BLaER1 treated with 17β-estradiol and CSF1 and Interleukin-3, amounts not matched to agents 10 nM and 100 nM (cell line): ENCODE results near the gene THAP4.

Experiments
- H3K27ac ChIP-seq, 11 experiments: shearing (Covaris generic); formaldehyde crosslinking; 2 replicates each; pipeline ENCODE4 v1.8.1; 2022
- H3K27me3 ChIP-seq, 11 experiments: shearing (Covaris generic); formaldehyde crosslinking; 2 replicates each; pipeline ENCODE4 v1.8.1; 2022
- H3K36me3 ChIP-seq, 11 experiments: shearing (Covaris generic); formaldehyde crosslinking; 2 replicates each; pipeline ENCODE4 v1.8.1; 2022
- H3K4me1 ChIP-seq, 10 experiments: shearing (Covaris generic); formaldehyde crosslinking; 2 replicates each; pipeline ENCODE4 v1.8.1; 2022
- H3K4me2 ChIP-seq, 11 experiments: shearing (Covaris generic); formaldehyde crosslinking; 2 replicates each; pipeline ENCODE4 v1.8.1; 2022
- H3K4me3 ChIP-seq, 10 experiments: shearing (Covaris generic); formaldehyde crosslinking; 2 replicates each; pipeline ENCODE4 v1.8.1; 2022
- H3K9ac ChIP-seq, 11 experiments: shearing (Covaris generic); formaldehyde crosslinking; 2 replicates each; pipeline ENCODE4 v1.8.1; 2022
- H3K9me3 ChIP-seq, 11 experiments: shearing (Covaris generic); formaldehyde crosslinking; replicated peaks in 1 of 11; 2 replicates each; pipeline ENCODE4 v1.8.1; 2022
- H4K20me1 ChIP-seq, 11 experiments: shearing (Covaris generic); formaldehyde crosslinking; 2 replicates each; pipeline ENCODE4 v1.8.1; 2022
- Cebpa-rat ChIP-seq, 11 experiments: shearing (Covaris generic); IDR thresholded peaks; 2 replicates each; pipeline ENCODE4 v1.8.1; 2022

The THAP4 gene

GRCh38 chr2:241648453-241648852 is 11.5 kb upstream of the THAP4 start:
- H3K9ac ChIP-seq = peak overlapping the region in 9 of 11 experiments; percentile 15 to 48 (median 36); a peak in 11 of 22 replicates
- peaks cover 41 to 77% (median 70%) of the 10 kb centered on the region in 11 experiments for H3K36me3 ChIP-seq
- no peaks in the 10 kb centered on the region for H3K9me3 ChIP-seq
- no peak overlapping the region for H3K4me3 ChIP-seq
- H4K20me1 ChIP-seq = peaks cover 90 to 100% (median 100%) of the 10 kb centered on the region in 11 experiments
- H3K4me1 ChIP-seq = peaks cover 0 to 28% (median 17%) of the 10 kb centered on the region in 10 experiments; a peak in 16 of 20 replicates
- no peaks in the 10 kb centered on the region for H3K27me3 ChIP-seq
- no peak for TF ChIP-seq Cebpa-rat (IDR thresholded peaks at IDR 0.05)
- peak overlapping the region in 8 of 11 experiments; percentile 12 to 58 (median 44); a peak in 14 of 22 replicates for H3K4me2 ChIP-seq
- H3K27ac ChIP-seq = no peak overlapping the region

GRCh38 chr2:241645915-241646645 is 9.1 kb upstream of the THAP4 start:
- H3K27me3 ChIP-seq = no peaks in the 10 kb centered on the region
- peaks cover 7 to 38% (median 25%) of the 10 kb centered on the region in 10 experiments; a peak in 19 of 20 replicates for H3K4me1 ChIP-seq
- peaks cover 24 to 60% (median 53%) of the 10 kb centered on the region in 11 experiments for H3K36me3 ChIP-seq
- no peak for TF ChIP-seq Cebpa-rat (IDR thresholded peaks at IDR 0.05)
- H3K9me3 ChIP-seq = no peaks in the 10 kb centered on the region
- H4K20me1 ChIP-seq = peaks cover 92 to 100% (median 100%) of the 10 kb centered on the region in 11 experiments
- no peak overlapping the region for H3K4me3 ChIP-seq
- no peak overlapping the region for H3K4me2 ChIP-seq
- H3K9ac ChIP-seq = no peak overlapping the region
- no peak overlapping the region for H3K27ac ChIP-seq

- Histone ChIP-seq H3K9ac (no peak overlapping the region), H3K9me3 (peaks cover 0 to 3% (median 0%) of the 10 kb centered on the region in 11 experiments; a peak in 1 of 22 replicates), H3K27ac (no peak overlapping the region), H4K20me1 (peaks cover 91 to 100% (median 100%) of the 10 kb centered on the region in 11 experiments), H3K36me3 (peaks cover 22 to 60% (median 51%) of the 10 kb centered on the region in 11 experiments), H3K4me3 (no peak overlapping the region), H3K4me1 (peaks cover 14 to 44% (median 32%) of the 10 kb centered on the region in 10 experiments; a peak in 19 of 20 replicates), H3K4me2 (no peak overlapping the region), H3K27me3 (no peaks in the 10 kb centered on the region)
- no peak for TF ChIP-seq Cebpa-rat (IDR thresholded peaks at IDR 0.05)
Observed at GRCh38 chr2:241645056-241645914, 8.3 kb upstream of the THAP4 start.

GRCh38 chr2:241641631-241642030 is 4.7 kb upstream of the THAP4 start:
- peaks cover 20 to 38% (median 27%) of the 10 kb centered on the region in 10 experiments for H3K4me1 ChIP-seq
- no peak overlapping the region for H3K4me3 ChIP-seq
- no peak for TF ChIP-seq Cebpa-rat (IDR thresholded peaks at IDR 0.05)
- H3K9ac ChIP-seq = peak overlapping the region in 1 of 11 experiments; percentile 41; a peak in 1 of 22 replicates
- H3K27ac ChIP-seq = no peak overlapping the region; a peak in 1 of 22 replicates
- H3K4me2 ChIP-seq = peak overlapping the region in 7 of 11 experiments; percentile 1 to 31 (median 21); a peak in 4 of 22 replicates
- peaks cover 66 to 90% (median 83%) of the 10 kb centered on the region in 11 experiments for H4K20me1 ChIP-seq
- H3K36me3 ChIP-seq = peaks cover 35 to 64% (median 61%) of the 10 kb centered on the region in 11 experiments
- no peaks in the 10 kb centered on the region for H3K27me3 ChIP-seq
- peaks cover 8 to 19% (median 14%) of the 10 kb centered on the region in 11 experiments; a peak in 21 of 22 replicates for H3K9me3 ChIP-seq

GRCh38 chr2:241640165-241640795 is 3.3 kb upstream of the THAP4 start:
- H3K9ac ChIP-seq = peak overlapping the region in 1 of 11 experiments; percentile 7; a peak in 1 of 22 replicates
- no peak overlapping the region for H3K27ac ChIP-seq
- peaks cover 8 to 19% (median 14%) of the 10 kb centered on the region in 11 experiments; a peak in 21 of 22 replicates for H3K9me3 ChIP-seq
- H3K27me3 ChIP-seq = no peaks in the 10 kb centered on the region
- H3K4me3 ChIP-seq = 0 out of 20 replicates have a peak overlapping the region, but pooled peaks of 1 of the 10 experiments have one; percentile 84
- H3K4me2 ChIP-seq = peak overlapping the region in 3 of 11 experiments; percentile 12 to 30 (median 17); a peak in 4 of 22 replicates
- H4K20me1 ChIP-seq = peaks cover 55 to 89% (median 76%) of the 10 kb centered on the region in 11 experiments
- no peak for TF ChIP-seq Cebpa-rat (IDR thresholded peaks at IDR 0.05)
- peaks cover 34 to 50% (median 48%) of the 10 kb centered on the region in 11 experiments for H3K36me3 ChIP-seq
- H3K4me1 ChIP-seq = peaks cover 26 to 44% (median 33%) of the 10 kb centered on the region in 10 experiments

GRCh38 chr2:241639385-241639784 is 2.4 kb upstream of the THAP4 start:
- Histone ChIP-seq H3K4me2 (peak overlapping the region; percentile 73 to 94 (median 85)), H3K4me1 (peaks cover 35 to 52% (median 42%) of the 10 kb centered on the region in 10 experiments), H3K27me3 (no peaks in the 10 kb centered on the region), H3K36me3 (peaks cover 27 to 50% (median 46%) of the 10 kb centered on the region in 11 experiments), H3K4me3 (peak overlapping the region; percentile 70 to 97 (median 88); a peak in 18 of 20 replicates), H3K27ac (peak overlapping the region in 3 of 11 experiments; percentile 8 to 99 (median 98); a peak in 3 of 22 replicates), H4K20me1 (peaks cover 55 to 89% (median 76%) of the 10 kb centered on the region in 11 experiments; a peak in 21 of 22 replicates), H3K9ac (peak overlapping the region in 2 of 11 experiments; percentile 99; a peak in 1 of 22 replicates), H3K9me3 (peaks cover 8 to 19% (median 14%) of the 10 kb centered on the region in 11 experiments; a peak in 21 of 22 replicates)
- TF ChIP-seq Cebpa-rat (IDR thresholded peaks at IDR 0.05) = no peak

GRCh38 chr2:241638940-241639339 is 2.0 kb upstream of the THAP4 start:
- H3K4me1 ChIP-seq = peaks cover 38 to 57% (median 43%) of the 10 kb centered on the region in 10 experiments
- H4K20me1 ChIP-seq = peaks cover 55 to 89% (median 76%) of the 10 kb centered on the region in 11 experiments; a peak in 21 of 22 replicates
- peak overlapping the region in 5 of 11 experiments; percentile 8 to 100 (median 98); a peak in 4 of 22 replicates for H3K27ac ChIP-seq
- H3K36me3 ChIP-seq = peaks cover 27 to 50% (median 46%) of the 10 kb centered on the region in 11 experiments
- peak overlapping the region; percentile 70 to 97 (median 88) for H3K4me3 ChIP-seq
- peak overlapping the region; percentile 73 to 94 (median 85) for H3K4me2 ChIP-seq
- H3K9ac ChIP-seq = peak overlapping the region; percentile 96 to 100 (median 99); a peak in 20 of 22 replicates
- TF ChIP-seq Cebpa-rat (IDR thresholded peaks at IDR 0.05) = no peak
- no peaks in the 10 kb centered on the region for H3K27me3 ChIP-seq
- peaks cover 8 to 19% (median 14%) of the 10 kb centered on the region in 11 experiments; a peak in 21 of 22 replicates for H3K9me3 ChIP-seq
